ENCODE results near the gene TLCD5. TPM values are rescaled to one million over a fixed set of nuclear protein-coding genes. Genes with fewer than 3 reads are reported as not detected.

Gene TLCD5
- 1 to 10 TPM; 1.0 to 1.6 TPM for total RNA-seq

- CTCF ChIA-PET, result interaction anchor here (1.0 kb wide), 1 partner anchor 22 kb away, joined by 6 read pairs; no protein-coding TSS in a partner anchor
- Mint-ChIP-seq H3K4me1 (ENCODE audit: low read depth) (peaks cover 19% of the 10 kb centered on the region), H3K9me3 (no peaks in the 10 kb centered on the region), H3K4me3 (peak within 1 kb of the TSS; percentile 68), H3K36me3 (no peaks in the 10 kb centered on the region), H3K27me3 (peaks cover 35% of the 10 kb centered on the region), H3K27ac (no peak within 1 kb of the TSS)
- POLR2A ChIA-PET, result no interaction called here
- peak; percentile 66 for DNase-seq
- intact Hi-C loops (cut with micrococcal nuclease), result no loop called here
These were observed at the start of gene TLCD5 for GRCh38 chr11:120324932-120325810. Gene TLCD5, plus strand, starts transcription at chr11:120325299. Its CDS starts 2,143 bp downstream, at chr11:120327442.

GRCh38 chr11:120279502-120279901 lies 45.6 kb upstream of the TLCD5 start:
- no peak for DNase-seq
- Mint-ChIP-seq H3K36me3 (no peaks in the 10 kb centered on the region), H3K4me1 (ENCODE audit: low read depth) (no peaks in the 10 kb centered on the region), H3K27me3 (peaks cover 5% of the 10 kb centered on the region), H3K9me3 (no peaks in the 10 kb centered on the region), H3K4me3 (no peak overlapping the region), H3K27ac (no peak overlapping the region)
- intact Hi-C loops (cut with micrococcal nuclease), result no loop called here
- ChIA-PET CTCF (no interaction called here), POLR2A (no interaction called here)

GRCh38 chr11:120280600-120281051 lies 44.5 kb upstream of the TLCD5 start:
- intact Hi-C loops (cut with micrococcal nuclease), result no loop called here
- no peak for DNase-seq
- H3K27ac Mint-ChIP-seq, result no peak overlapping the region
- POLR2A ChIA-PET, result no interaction called here
- no peaks in the 10 kb centered on the region for H3K36me3 Mint-ChIP-seq
- CTCF ChIA-PET, result no interaction called here
- no peak overlapping the region for H3K4me3 Mint-ChIP-seq
- peaks cover 5% of the 10 kb centered on the region for H3K27me3 Mint-ChIP-seq
- H3K9me3 Mint-ChIP-seq, result no peaks in the 10 kb centered on the region
- H3K4me1 Mint-ChIP-seq (ENCODE audit: low read depth), result no peaks in the 10 kb centered on the region

- no peak overlapping the region for H3K4me3 Mint-ChIP-seq
- peaks cover 5% of the 10 kb centered on the region for H3K27me3 Mint-ChIP-seq
- DNase-seq, result no peak
- no peak overlapping the region for H3K27ac Mint-ChIP-seq
- no peaks in the 10 kb centered on the region for H3K36me3 Mint-ChIP-seq
- ChIA-PET CTCF (no interaction called here), POLR2A (no interaction called here)
- intact Hi-C loops (cut with micrococcal nuclease), result no loop called here
- H3K4me1 Mint-ChIP-seq (ENCODE audit: low read depth), result no peaks in the 10 kb centered on the region
- no peaks in the 10 kb centered on the region for H3K9me3 Mint-ChIP-seq
These were observed 43.8 kb upstream of the TLCD5 start for GRCh38 chr11:120281143-120281795.

DNA sequence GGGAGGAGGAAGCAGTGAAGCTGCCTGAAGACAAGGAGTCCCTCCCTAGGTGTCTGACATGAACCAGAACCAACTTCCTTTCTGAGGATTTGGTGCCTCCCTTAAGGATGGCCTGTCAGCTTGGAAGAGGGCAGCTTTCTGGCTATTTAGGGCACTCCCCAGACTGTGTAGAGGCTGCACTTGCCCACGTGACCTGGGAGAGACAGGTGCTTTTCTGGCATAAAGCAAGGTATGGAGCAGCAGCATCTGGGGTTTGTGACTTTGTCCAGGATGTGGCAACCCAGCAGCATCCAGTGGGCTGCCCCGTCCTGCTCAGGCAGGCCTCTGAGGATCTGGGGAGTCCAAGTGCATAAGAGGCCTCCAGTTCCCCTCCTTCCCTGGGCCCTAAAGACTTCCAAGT lies 42.0 kb upstream of the TLCD5 start:
- Mint-ChIP-seq H3K27ac (no peak overlapping the region), H3K9me3 (no peaks in the 10 kb centered on the region), H3K27me3 (peaks cover 5% of the 10 kb centered on the region), H3K4me3 (no peak overlapping the region), H3K36me3 (no peaks in the 10 kb centered on the region), H3K4me1 (ENCODE audit: low read depth) (no peaks in the 10 kb centered on the region)
- POLR2A ChIA-PET, result no interaction called here
- CTCF ChIA-PET, result no interaction called here
- no peak for DNase-seq
- intact Hi-C loops (cut with micrococcal nuclease), result no loop called here

DNA sequence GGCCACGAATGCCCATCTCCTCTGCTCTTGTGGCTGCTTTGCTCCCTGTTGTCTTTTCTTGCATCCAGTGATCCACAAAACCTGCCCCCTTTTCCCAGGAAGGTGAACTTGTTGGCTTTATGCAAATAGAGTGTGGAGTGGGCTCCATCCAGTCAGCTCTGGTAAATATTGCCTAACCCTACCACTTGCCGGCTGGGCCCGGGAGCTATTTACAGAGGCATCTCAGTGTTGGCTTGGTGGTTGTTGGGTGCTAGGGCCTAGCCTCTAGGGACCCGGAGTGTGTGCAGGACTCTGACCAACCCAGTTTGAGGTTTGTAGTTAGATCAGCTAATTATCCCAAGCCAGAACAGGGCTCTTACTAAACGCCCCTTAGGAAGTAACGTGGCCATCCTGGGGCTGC lies 40.8 kb upstream of the TLCD5 start:
- no peaks in the 10 kb centered on the region for H3K4me1 Mint-ChIP-seq (ENCODE audit: low read depth)
- H3K27me3 Mint-ChIP-seq, result peaks cover 5% of the 10 kb centered on the region
- POLR2A ChIA-PET, result no interaction called here
- H3K36me3 Mint-ChIP-seq, result no peaks in the 10 kb centered on the region
- no peaks in the 10 kb centered on the region for H3K9me3 Mint-ChIP-seq
- intact Hi-C loops (cut with micrococcal nuclease), result no loop called here
- H3K4me3 Mint-ChIP-seq, result no peak overlapping the region
- no peak overlapping the region for H3K27ac Mint-ChIP-seq
- CTCF ChIA-PET, result no interaction called here
- DNase-seq, result no peak

GRCh38 chr11:120285256-120285655 lies 39.8 kb upstream of the TLCD5 start:
- Mint-ChIP-seq H3K27me3 (peaks cover 5% of the 10 kb centered on the region), H3K4me1 (ENCODE audit: low read depth) (no peaks in the 10 kb centered on the region), H3K9me3 (no peaks in the 10 kb centered on the region), H3K27ac (no peak overlapping the region), H3K36me3 (no peaks in the 10 kb centered on the region), H3K4me3 (no peak overlapping the region)
- intact Hi-C loops (cut with micrococcal nuclease), result no loop called here
- ChIA-PET POLR2A (no interaction called here), CTCF (no interaction called here)
- no peak for DNase-seq

GRCh38 chr11:120288021-120288420 lies 37.1 kb upstream of the TLCD5 start:
- intact Hi-C loops (cut with micrococcal nuclease), result no loop called here
- no peak overlapping the region for H3K27ac Mint-ChIP-seq
- H3K4me3 Mint-ChIP-seq, result no peak overlapping the region
- ChIA-PET CTCF (no interaction called here), POLR2A (no interaction called here)
- no peaks in the 10 kb centered on the region for H3K9me3 Mint-ChIP-seq
- no peak for DNase-seq
- no peaks in the 10 kb centered on the region for H3K36me3 Mint-ChIP-seq
- H3K27me3 Mint-ChIP-seq, result peaks cover 9% of the 10 kb centered on the region
- H3K4me1 Mint-ChIP-seq (ENCODE audit: low read depth), result no peaks in the 10 kb centered on the region

- H3K4me1 Mint-ChIP-seq (ENCODE audit: low read depth), result no peaks in the 10 kb centered on the region
- CTCF ChIA-PET, result no interaction called here
- no peak overlapping the region for H3K4me3 Mint-ChIP-seq
- no peak for DNase-seq
- no peaks in the 10 kb centered on the region for H3K36me3 Mint-ChIP-seq
- no peak overlapping the region for H3K27ac Mint-ChIP-seq
- POLR2A ChIA-PET, result no interaction called here
- peaks cover 19% of the 10 kb centered on the region for H3K27me3 Mint-ChIP-seq
- intact Hi-C loops (cut with micrococcal nuclease), result no loop called here
- H3K9me3 Mint-ChIP-seq, result no peaks in the 10 kb centered on the region
These were observed 35.7 kb upstream of the TLCD5 start for GRCh38 chr11:120289426-120289825.

- H3K4me1 Mint-ChIP-seq (ENCODE audit: low read depth), result no peaks in the 10 kb centered on the region
- no peaks in the 10 kb centered on the region for H3K9me3 Mint-ChIP-seq
- CTCF ChIA-PET, result interaction anchor here (1.5 to 1.8 kb wide), 2 partner anchors 9 to 55 kb away, joined by 5 to 6 read pairs; no protein-coding TSS in a partner anchor
- POLR2A ChIA-PET, result no interaction called here
- no peak for DNase-seq
- H3K27me3 Mint-ChIP-seq, result peaks cover 27% of the 10 kb centered on the region
- no peak overlapping the region for H3K4me3 Mint-ChIP-seq
- no peaks in the 10 kb centered on the region for H3K36me3 Mint-ChIP-seq
- intact Hi-C loops (cut with micrococcal nuclease), result no loop called here
- H3K27ac Mint-ChIP-seq, result no peak overlapping the region
These were observed 34.1 kb upstream of the TLCD5 start for GRCh38 chr11:120290956-120291355.

- intact Hi-C loops (cut with micrococcal nuclease), result no loop called here
- no peak overlapping the region for H3K27ac Mint-ChIP-seq
- H3K36me3 Mint-ChIP-seq, result no peaks in the 10 kb centered on the region
- no peaks in the 10 kb centered on the region for H3K4me1 Mint-ChIP-seq (ENCODE audit: low read depth)
- no peaks in the 10 kb centered on the region for H3K9me3 Mint-ChIP-seq
- DNase-seq, result no peak
- H3K4me3 Mint-ChIP-seq, result no peak overlapping the region
- POLR2A ChIA-PET, result no interaction called here
- H3K27me3 Mint-ChIP-seq, result peaks cover 36% of the 10 kb centered on the region
- CTCF ChIA-PET, result no interaction called here
These were observed 31.9 kb upstream of the TLCD5 start for GRCh38 chr11:120293038-120293800.

DNA sequence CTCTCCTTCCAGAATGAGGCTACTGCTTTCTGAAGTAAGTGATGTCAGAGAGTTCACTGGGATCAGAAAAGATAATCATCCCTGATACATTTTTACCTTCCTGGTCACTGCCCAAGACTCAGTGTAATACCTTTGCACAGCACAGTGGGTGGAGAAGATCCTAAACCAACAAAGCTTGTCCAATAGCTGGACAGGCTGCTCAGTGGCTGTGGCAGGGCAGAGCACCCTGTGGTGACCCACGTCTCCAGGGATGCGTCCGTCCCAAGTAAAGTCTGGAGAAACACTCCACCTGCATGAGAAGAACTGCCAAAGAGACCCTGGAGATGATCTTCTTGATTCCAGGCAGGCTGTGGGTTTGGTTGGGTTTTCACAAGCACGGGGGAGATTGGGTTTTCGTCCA lies 31.0 kb upstream of the TLCD5 start:
- intact Hi-C loops (cut with micrococcal nuclease), result no loop called here
- Mint-ChIP-seq H3K27me3 (peaks cover 37% of the 10 kb centered on the region), H3K36me3 (no peaks in the 10 kb centered on the region), H3K9me3 (no peaks in the 10 kb centered on the region), H3K27ac (no peak overlapping the region), H3K4me1 (ENCODE audit: low read depth) (no peaks in the 10 kb centered on the region), H3K4me3 (no peak overlapping the region)
- POLR2A ChIA-PET, result no interaction called here
- CTCF ChIA-PET, result interaction anchor here (0.6 to 1.4 kb wide), 3 partner anchors 9 to 60 kb away, joined by 3 read pairs; no protein-coding TSS in a partner anchor
- no peak for DNase-seq

All from activated CD4-positive, alpha-beta memory T cell treated with anti-CD3 and anti-CD28 coated beads for 36 hours (primary cell).